ENCODE results near the gene SPACA4.
"Not testable (repeated sequence)": the region's sequence is repeated elsewhere in the genome, so short reads cannot be mapped to it uniquely, and the experiment has no call there.

The SPACA4 gene

DNA sequence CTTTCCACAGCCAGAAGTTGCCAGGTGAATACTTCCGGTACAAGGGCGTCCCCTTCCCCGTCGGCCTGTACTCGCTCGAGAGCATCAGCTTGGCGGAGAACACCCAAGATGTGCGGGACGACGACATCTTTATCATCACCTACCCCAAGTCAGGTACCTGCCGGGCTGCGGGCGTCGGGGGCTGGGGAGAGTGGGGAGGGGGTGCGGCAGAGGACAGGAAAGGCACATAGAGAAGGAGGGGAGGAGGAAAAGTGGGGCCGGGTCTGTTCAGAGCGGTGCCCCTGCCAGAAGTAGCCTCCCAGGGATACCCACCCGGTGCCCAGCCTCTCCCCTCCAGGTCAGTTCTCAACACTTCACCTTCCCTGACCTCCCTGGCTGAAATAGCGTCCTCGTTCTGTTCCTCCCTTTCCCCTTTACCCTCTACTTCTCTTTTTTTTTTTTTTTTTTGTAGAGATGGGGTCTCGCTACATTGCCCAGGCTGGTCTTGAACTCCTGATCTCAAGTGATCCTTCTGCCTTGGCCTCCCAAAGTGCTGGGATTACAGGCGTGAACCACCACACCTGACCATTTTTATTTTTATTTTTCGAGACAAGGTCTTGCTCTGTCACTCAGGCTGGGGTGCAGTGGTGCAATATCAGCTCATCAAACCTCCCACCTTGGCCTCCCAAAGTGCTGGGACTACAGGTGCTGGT lies 30.5 kb upstream of the SPACA4 start:
- DNase-seq (ENCODE audit: insufficient read length): no peak
- TF ChIP-seq POLR2AphosphoS5 (IDR thresholded peaks at IDR 0.05; ENCODE audit: low read depth, low read length): no peak
- TF ChIP-seq TAF1 (IDR thresholded peaks at IDR 0.05; ENCODE audit: borderline replicate concordance, low read depth, low read length): no peak
- TF ChIP-seq POLR2A (IDR thresholded peaks at IDR 0.05; ENCODE audit: low read depth, low read length): no peak
- FAIRE-seq: no peak

DNA sequence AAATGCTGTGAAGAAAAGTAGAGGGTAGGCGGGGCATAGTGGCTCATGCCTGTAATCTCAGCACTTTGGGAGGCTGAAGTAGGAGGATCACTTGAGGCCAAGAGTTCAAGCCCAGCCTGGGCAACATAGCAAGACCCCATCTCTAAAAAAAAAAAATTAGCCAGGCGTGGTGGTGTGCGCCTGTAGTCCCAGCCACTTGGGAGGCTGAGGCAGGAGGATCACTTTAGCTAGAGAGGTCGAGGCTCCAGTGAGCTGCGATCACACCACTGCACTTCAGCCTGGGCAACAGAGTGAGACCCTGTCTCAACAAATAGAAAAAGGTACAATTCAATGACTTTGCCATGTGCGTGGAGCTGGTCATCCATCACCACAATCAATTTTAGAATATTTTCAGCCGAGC lies 28.6 kb upstream of the SPACA4 start:
- not testable (repeated sequence) for DNase-seq (ENCODE audit: insufficient read length); FAIRE-seq

DNA sequence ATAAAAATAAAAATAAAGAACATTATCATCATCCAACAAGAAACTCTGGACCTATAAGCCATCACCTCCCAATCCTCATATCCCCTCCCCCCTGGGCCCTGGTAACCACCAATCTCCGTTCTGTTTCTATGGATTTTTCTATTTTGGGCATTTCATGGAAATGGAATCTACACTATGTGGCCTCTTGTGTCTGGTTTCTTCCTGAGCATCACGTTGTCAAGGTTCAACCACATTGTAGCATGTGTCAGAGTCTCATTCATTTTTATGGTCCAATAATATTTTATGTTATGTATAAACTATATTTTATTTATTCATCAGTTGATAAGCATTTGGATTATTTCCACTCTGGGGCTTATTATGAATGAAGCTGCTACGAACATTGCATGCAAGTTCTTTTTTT lies 27.7 kb upstream of the SPACA4 start:
- no peak for FAIRE-seq
- no peak for DNase-seq (ENCODE audit: insufficient read length)
- TF ChIP-seq POLR2AphosphoS5 (IDR thresholded peaks at IDR 0.05; ENCODE audit: low read depth, low read length) (no peak), TAF1 (IDR thresholded peaks at IDR 0.05; ENCODE audit: borderline replicate concordance, low read depth, low read length) (no peak)

DNA sequence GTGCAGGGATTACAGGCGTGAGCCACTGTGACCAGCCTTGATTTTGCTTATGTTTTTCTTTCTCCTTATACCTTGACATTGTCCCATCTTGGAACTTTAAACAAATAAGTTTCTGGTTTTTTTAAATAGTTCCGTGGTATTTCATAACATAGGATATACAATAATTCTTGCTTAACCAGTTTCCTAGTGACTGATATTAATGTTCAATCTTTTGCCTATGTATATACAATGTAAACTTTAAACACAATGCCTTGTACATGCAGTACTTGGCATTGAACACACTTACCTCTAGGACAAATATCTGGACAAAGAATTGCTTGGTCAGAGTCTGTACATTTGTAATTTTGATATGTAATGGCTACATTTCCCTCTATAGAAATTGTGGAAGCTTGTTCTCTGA lies 24.4 kb upstream of the SPACA4 start:
- no peak for FAIRE-seq
- DNase-seq (ENCODE audit: insufficient read length): no peak
- TF ChIP-seq TAF1 (IDR thresholded peaks at IDR 0.05; ENCODE audit: borderline replicate concordance, low read depth, low read length) (no peak), POLR2A (IDR thresholded peaks at IDR 0.05; ENCODE audit: low read depth, low read length) (no peak), POLR2AphosphoS5 (IDR thresholded peaks at IDR 0.05; ENCODE audit: low read depth, low read length) (no peak)

DNA sequence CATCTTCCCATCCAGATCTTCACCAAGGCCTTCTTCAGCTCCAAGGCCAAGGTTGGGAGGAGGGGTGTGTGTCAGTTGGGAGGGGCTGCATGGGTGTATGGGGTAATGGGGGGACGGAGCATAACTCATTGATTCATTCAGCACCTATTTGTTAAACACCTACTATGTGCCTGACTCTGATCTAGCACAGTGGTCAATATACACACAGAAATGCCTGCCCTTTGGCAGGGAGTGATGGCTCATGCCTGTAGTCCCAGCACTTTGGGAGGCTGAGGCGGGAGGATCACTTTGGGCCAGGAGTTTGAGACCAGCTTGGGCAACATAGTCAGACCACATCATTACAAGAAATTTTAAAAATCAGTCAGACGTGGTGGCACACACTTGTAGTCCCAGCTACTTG lies 19.2 kb upstream of the SPACA4 start:
- no peak for DNase-seq (ENCODE audit: insufficient read length)
- TF ChIP-seq TAF1 (IDR thresholded peaks at IDR 0.05; ENCODE audit: borderline replicate concordance, low read depth, low read length) (no peak), POLR2AphosphoS5 (IDR thresholded peaks at IDR 0.05; ENCODE audit: low read depth, low read length) (no peak), POLR2A (IDR thresholded peaks at IDR 0.05; ENCODE audit: low read depth, low read length) (no peak)
- FAIRE-seq: no peak

DNA sequence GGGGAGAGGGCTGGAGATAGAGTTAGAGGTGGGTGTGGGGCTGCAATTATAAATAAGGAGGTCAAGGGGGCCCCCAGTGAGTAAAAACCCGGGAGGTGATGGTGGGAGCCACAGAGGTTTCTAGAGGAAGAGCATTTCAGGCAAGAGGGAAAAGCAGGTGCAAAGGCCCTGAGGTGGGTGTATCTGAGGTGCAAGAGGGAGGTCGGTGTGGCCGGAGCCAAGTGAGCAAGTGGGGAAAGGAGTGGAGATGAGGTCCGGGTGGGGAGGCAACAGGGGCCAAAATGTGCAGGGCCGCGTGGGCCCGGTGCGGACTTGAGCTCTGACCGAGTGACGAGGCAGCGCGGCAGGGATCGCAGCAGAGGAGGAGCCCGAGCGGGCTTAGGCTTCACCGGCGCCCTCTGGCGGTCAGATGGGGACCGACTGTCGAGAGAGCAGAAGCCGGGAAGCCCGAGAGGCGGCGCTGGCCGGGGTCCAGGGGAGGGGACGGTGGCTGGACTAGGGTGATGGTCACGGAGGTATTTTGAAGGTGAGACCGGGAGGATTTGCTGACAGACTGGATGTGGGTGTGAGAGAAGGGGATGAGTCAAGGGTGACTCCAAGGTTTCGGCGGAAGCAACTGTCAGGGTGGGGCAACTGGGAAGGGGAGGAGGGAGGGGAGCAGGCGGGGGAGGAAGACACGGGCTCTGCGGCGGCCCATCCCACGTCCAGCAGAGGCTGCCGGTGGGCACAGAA lies 17.7 kb upstream of the SPACA4 start:
- FAIRE-seq (peak; percentile 82), DNase-seq (ENCODE audit: insufficient read length) (peak; percentile 93)
- no peak for TF ChIP-seq POLR2A (IDR thresholded peaks at IDR 0.05; ENCODE audit: low read depth, low read length)
- TF ChIP-seq POLR2AphosphoS5 (IDR thresholded peaks at IDR 0.05; ENCODE audit: low read depth, low read length): no peak
- no peak for TF ChIP-seq TAF1 (IDR thresholded peaks at IDR 0.05; ENCODE audit: borderline replicate concordance, low read depth, low read length)

DNA sequence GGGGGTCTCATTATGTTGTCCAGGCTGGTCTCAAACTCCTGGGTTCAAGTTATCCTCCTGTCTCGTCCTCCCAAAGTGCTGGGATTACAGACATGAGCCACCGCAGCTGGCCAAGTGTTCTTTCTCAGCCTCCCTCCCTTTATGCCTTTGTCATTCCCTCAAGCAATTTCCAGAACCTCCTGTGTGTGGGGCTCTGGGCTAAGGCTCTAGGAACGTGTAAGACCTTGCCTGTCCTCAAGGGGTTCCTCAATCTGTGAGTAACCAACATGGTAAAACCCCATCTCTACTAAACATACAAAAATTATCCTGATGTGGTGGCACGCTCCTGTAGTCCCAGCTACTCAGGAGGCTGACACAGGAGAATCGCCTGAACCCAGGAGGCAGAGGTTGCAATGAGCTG lies 15.5 kb upstream of the SPACA4 start:
- FAIRE-seq: no peak
- no peak for TF ChIP-seq POLR2AphosphoS5 (IDR thresholded peaks at IDR 0.05; ENCODE audit: low read depth, low read length)
- TF ChIP-seq POLR2A (IDR thresholded peaks at IDR 0.05; ENCODE audit: low read depth, low read length): no peak
- no peak for TF ChIP-seq TAF1 (IDR thresholded peaks at IDR 0.05; ENCODE audit: borderline replicate concordance, low read depth, low read length)
- no peak for DNase-seq (ENCODE audit: insufficient read length)

DNA sequence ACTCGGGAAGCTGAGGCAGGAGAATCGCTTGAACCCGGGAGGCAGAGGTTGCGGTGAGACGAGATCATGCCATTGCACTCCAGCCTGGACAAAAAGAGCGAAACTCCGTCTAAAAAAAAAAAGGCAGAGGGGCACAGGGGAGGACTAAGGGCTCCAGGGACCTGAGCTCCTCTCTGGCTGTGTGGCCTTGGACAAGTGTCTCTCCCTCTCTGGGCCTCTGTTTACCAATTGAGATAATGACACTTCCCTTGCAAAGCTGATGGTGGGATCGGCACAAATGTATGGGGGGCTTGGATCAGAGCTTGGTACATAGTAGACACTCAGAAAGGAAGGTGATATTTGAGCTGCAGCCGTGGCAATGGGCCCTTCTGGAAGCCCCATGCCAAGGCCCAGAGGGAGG lies 11.4 kb upstream of the SPACA4 start:
- FAIRE-seq: no peak
- DNase-seq (ENCODE audit: insufficient read length): no peak
- TF ChIP-seq POLR2A (IDR thresholded peaks at IDR 0.05; ENCODE audit: low read depth, low read length) (no peak), TAF1 (IDR thresholded peaks at IDR 0.05; ENCODE audit: borderline replicate concordance, low read depth, low read length) (no peak), POLR2AphosphoS5 (IDR thresholded peaks at IDR 0.05; ENCODE audit: low read depth, low read length) (no peak)

DNA sequence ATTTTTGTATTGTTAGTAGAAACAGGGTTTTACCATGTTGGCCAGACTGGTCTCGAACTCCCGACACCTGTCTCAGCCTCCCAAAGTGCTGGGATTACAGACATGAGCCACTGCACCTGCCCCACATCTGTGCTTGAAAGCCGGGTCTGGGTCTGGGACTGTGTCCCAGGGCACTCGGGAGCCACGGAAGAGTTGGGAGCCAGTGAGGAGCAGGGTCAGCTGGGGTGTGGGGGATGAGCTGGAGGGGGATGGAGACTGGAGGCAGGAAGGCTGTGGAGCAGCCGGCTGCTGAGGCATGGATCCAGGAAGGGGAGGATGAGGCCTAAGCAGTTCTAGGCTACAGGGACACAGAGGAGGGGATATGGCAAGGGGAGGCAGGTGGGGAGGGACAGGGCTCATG lies 10.7 kb upstream of the SPACA4 start:
- FAIRE-seq: no peak
- no peak for TF ChIP-seq TAF1 (IDR thresholded peaks at IDR 0.05; ENCODE audit: borderline replicate concordance, low read depth, low read length)
- no peak for TF ChIP-seq POLR2A (IDR thresholded peaks at IDR 0.05; ENCODE audit: low read depth, low read length)
- no peak for TF ChIP-seq POLR2AphosphoS5 (IDR thresholded peaks at IDR 0.05; ENCODE audit: low read depth, low read length)
- no peak for DNase-seq (ENCODE audit: insufficient read length)

DNA sequence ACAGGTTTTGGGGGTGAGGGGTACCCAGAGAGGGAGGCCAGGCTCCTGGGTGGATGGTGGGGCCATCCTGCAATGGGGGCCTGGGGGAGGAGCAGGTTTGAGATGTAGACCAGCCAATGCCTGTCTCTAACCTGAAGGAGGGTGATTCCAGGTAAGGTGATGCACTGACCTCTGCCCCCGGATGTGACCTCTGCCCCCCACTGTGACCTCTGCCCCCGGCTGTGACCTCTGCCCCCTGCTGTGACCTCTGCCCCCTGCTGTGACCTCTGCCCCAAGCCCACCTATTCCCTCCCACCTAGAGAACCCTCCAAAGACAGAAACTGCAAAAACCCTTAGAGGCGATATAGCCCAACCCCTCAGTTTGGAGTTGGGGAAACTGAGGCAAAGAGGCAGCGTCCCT lies 10.3 kb upstream of the SPACA4 start:
- DNase-seq (ENCODE audit: insufficient read length) (no peak), FAIRE-seq (no peak)
- TF ChIP-seq TAF1 (IDR thresholded peaks at IDR 0.05; ENCODE audit: borderline replicate concordance, low read depth, low read length) (no peak), POLR2A (IDR thresholded peaks at IDR 0.05; ENCODE audit: low read depth, low read length) (no peak), POLR2AphosphoS5 (IDR thresholded peaks at IDR 0.05; ENCODE audit: low read depth, low read length) (no peak)

DNA sequence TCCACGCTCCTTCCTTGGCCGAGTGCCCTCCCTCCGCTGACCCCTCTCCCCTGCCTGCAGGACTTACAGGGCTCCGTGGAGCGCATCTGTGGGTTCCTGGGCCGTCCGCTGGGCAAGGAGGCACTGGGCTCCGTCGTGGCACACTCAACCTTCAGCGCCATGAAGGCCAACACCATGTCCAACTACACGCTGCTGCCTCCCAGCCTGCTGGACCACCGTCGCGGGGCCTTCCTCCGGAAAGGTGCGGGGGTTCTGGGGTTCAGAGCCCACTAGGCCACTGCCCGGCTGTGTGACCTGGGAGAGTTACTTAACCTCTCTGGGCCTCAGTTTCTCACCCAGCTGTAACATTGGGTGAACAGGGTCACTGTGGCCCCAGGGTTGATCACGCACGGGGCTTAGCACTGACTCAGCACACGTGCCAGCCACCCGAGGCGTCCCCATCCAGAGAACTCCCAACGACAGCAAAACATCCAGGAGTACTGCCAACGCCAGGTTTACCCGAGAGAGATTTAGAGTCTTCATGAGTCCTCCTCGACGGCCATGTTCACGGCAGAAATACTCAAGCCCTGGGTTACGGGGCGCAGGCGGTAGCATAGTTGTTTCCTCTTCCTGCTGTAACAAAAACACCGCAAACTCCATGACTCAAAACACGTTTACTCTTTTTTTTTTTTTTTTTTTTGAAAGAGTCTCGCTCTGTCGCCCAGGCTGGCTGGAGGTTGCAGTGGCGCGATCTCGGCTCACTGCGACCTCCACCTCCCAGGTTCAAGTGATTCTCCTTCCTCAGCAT lies 9.7 kb upstream of the SPACA4 start:
- FAIRE-seq (peak; percentile 66), DNase-seq (ENCODE audit: insufficient read length) (no peak)
- no peak for TF ChIP-seq TAF1 (IDR thresholded peaks at IDR 0.05; ENCODE audit: borderline replicate concordance, low read depth, low read length)
- TF ChIP-seq POLR2AphosphoS5 (IDR thresholded peaks at IDR 0.05; ENCODE audit: low read depth, low read length): peak; percentile 25; the same call in 1 of the 2 replicates
- peak; percentile 61; the same call in 1 of the 2 replicates for TF ChIP-seq POLR2A (IDR thresholded peaks at IDR 0.05; ENCODE audit: low read depth, low read length)

Data from GM12892 (cell line).